Gastrocnemius medialis (tissue), 4 donors: Measurements from ENCODE around the gene PLCL2.

Experiments
- CTCF ChIP-seq, 5 experiments: fragments of 450-650 bp in 3 of 5; fragments of 200-600 bp in 2 of 5; sonication (generic) in 2 of 5; IDR thresholded peaks in 4 of 5; conservative IDR thresholded peaks in 1 of 5; 1 replicate in 4 of 5; 2 replicates in 1 of 5; pipeline ENCODE4 v1.5.1; 2016 to 2019; ENCODE audit warnings: antibody characterized with exemption in 5 of 5, mild to moderate bottlenecking in 3 of 5, moderate library complexity in 3 of 5
- POLR2A ChIP-seq, 2 donors: fragments of 450-650 bp; IDR thresholded peaks; one replicate each; pipeline ENCODE4 v1.6.1; 2017; ENCODE audit warnings: antibody characterized with exemption in 2 of 2, mild to moderate bottlenecking in 2 of 2, moderate library complexity in 2 of 2

GRCh38 chr3:17132286-17133115 is 247.7 kb downstream of the PLCL2 start:
- TF ChIP-seq CTCF (IDR thresholded peaks at IDR 0.05 in 4 of 5, conservative IDR thresholded peaks at IDR 0.05 in 1 of 5) (no peak), POLR2A (IDR thresholded peaks at IDR 0.05) (no peak)
